Glomerular visceral epithelial cell (primary cell): ENCODE data around the gene OPN4.

ENCODE experiments used
- DNase-seq: peaks from one replicate; pipeline ENCODE4 v3.0.0-alpha.2; 2016; ENCODE audit errors: extremely low spot score

The OPN4 gene

DNA sequence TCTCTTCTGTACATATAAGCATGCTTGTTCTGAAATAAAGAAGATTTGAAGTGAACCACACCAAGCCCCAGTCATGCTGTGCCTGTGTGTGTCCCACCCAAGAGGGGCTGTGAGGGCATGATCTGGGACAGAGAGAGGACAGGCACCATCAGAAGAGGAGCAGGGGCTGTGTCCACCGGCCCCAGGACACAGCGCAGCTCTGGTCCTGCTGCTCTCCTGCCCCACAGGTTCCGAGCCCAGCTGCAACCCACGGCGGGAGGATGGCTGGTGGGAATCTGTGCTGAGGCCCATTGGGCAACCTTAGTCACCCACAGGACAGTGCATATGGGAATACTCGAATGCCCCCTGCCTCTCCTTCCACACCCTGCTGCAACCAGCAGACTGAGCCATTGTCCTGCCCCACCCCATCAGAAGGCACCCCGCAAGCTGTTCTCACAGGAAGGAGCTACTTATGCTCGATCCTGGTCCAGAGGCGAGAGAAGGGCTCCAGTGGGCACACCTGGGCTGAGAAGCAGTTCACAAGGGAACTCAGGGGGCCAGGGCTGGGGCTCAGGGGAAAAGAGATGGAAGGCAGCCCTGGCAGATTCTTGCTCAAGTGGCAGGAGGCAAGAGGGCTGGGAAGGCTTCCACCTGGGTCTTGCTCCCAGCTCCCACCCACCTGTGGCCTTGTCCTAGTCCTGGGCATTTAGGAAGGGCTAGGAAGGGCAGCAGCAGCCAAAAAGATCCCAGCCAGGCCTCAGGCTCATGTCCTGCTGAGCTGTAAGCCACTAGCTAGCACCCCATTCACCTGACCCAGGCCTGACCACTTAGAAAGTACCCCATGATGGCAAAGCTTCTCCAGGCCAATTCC is 45.9 kb downstream of the OPN4 start:
- DNase-seq, result no peak

DNA sequence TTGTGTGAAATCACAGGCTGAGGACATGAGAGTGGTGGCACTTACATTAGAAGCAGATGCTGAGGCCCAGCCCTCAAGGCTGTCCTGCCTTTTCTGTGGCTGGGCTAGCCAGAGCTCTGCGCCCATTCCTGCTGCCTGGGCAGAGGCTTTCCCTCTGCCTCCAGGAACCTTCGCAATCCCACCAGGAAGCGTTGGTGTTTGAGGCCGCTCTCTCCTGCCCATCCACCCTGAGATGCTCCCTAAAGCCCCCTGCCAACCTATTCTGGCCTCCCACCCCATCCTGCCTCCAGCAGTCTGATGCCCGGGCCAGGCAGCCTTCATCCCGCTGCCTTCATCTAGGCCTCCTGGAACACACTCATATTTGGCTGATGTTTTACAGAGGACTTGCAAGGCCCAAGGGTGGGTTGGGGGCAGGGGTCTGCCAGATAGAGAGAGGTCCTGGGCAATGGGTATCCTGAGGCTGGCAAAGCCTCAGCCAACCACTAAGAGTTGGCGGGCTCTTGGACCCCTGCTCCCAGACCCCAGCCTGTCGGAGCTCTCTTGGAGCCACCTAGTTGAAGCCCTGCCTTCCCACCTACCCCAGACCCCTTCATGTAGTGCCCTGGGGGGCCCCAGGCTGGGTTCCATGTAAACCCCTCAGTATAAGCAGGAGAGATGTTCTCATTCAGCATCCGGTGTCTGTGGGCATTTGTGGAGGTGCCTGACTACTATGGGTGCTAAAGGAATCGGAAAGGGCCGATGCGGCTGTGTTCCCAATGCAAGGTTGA is 46.7 kb downstream of the OPN4 start:
- DNase-seq, result no peak

DNA sequence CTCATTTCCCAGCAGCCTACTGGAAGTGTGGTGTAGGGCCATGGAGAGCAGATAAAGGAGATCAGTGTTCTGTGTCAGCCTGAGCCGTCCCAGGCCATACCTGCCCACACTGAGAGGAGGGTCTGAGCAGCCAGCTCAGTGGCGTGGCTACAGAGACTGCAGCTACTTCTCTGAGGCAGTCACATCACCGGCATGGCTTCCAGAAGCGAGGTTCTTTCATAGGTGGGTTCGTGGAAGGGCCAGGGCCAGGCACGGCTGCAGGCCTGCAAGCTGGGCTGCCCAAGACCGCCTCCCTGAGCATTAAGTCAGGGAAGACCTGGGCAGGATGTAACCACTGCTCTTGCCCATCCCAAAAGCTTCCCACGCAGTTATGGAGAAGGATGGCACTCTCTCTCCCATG is 48.8 kb downstream of the OPN4 start:
- no peak for DNase-seq

DNA sequence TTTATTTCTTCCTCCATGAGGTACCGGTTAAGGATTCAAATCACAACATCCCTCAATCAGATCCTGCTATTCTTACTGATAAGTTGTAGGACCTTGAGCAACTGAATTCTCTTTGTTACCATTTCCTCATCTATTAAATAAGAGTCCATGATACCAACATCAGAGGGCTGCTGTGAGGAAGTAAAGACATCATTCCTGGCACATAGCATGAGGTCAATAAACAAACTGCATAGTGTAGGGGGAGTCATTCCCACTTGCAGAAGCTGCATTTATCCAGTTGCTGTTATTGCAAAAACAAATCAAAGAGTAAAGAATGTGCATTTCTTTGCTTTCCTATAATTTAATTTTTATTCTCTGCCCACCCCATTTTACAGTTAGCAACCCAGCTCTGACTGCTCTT is 50.8 kb downstream of the OPN4 start:
- DNase-seq, result no peak

DNA sequence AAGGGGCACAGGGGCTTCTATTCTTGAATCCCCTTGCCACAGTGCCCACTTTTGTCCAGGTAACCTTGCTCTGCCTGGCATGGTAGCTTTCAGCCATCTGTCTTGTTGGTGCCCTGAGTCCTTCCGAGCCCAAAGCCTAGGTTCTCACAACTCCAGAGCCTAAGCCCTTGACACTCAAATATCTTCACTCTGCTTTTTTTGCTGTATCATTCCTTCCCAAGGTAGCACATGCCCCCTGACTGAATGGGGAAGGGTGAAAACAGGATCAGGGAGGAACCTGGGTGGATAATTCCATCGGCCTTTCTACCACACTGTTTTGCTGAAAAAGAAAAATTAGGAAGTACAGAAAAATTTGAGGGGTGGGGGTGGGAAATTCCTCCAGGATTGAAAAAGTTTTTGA is 51.6 kb downstream of the OPN4 start:
- DNase-seq, result no peak

DNA sequence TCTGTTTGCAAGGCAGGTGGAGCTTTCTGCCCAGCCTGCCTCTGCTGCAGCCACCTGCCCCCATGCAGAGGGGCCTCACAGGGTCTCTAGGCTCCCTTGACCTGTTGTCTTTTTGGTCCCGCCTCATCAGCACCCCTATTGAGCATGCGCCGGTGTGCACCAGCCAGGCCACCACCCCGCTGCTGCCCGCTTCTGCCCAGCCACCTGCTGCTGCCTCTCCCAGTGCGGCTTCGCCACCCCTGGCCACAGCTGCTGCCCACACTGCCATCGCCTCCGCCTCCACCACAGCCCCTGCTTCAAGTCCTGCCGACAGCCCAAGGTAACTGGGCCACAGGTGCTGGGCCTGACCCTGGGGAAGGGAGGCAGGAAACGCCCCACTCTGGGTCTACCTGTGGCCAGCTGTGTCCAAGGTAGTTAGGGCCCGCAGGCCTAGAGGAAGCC is 52.1 kb downstream of the OPN4 start:
- DNase-seq, result no peak

DNA sequence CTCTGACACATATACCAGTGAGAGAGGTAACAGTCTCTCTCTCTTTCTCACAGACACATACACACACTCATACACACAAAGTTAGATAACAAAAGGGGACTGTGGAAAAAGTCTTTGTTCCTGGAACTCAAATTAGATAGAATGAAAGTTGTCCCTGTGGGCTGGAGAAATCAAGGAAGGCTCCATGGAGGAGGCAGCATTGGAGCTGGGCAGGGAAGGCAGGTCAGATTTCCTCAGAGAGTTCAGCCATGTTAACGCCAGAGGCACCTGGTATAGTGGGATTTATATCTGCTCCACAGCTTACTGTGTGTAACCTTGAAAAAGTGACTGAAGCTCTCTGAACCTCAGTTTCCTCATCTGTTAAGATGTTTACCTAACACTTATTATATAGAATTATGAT is 52.6 kb downstream of the OPN4 start:
- no peak for DNase-seq

DNA sequence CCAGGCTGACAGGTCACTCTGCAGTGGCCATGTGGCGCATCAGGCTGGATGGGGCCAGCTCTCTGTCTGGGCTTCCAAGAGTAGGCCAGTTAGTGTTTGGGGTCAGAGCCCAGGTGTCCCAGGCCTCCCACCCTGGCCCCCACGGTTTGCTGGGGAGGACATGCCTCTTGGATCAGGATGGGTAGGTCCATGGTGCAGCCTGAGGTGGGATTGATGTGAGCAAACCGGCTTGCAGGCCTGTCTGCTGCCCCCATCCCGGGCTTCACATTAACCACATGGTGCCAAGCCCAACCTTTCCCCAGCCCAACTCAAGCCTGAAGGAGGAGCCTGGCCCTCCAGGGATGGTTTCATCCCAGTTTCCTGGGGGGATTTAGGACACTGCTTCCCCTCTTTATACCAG is 53.2 kb downstream of the OPN4 start:
- no peak for DNase-seq

DNA sequence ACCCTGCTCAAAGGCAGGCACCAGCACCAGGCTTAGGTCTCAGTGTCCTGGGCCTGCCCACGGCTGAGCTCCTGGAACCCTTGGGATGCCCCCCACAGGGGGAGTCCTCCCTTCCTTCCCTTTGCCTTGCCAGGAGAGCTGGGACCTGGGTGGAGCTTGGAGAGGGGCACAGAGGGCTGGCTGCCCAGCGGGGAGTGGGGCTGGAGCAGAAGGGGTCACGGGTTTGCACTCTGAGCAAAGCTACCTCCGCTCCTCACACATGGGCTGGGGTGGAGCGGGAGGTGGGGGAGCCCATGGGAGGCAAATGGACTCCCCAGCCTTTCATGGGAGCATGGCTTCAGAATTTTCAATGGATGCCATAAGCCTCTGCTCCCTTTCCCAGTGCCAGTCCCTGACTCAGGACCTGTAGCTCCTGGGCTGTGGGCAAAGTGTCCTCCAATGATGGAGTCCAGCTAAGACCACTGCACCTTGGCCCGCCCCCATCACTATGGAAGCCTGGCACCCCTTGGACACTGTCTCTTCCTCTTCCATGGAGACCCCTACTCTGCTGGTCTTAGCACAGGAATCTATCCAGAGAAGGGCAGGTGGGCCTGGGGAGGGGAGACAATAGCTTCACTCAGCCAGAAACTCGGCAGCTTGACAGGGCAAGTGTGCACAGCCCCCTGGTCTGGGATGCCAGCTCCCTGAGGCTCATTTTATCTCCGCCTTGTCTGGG is 53.9 kb downstream of the OPN4 start:
- DNase-seq, result no peak

DNA sequence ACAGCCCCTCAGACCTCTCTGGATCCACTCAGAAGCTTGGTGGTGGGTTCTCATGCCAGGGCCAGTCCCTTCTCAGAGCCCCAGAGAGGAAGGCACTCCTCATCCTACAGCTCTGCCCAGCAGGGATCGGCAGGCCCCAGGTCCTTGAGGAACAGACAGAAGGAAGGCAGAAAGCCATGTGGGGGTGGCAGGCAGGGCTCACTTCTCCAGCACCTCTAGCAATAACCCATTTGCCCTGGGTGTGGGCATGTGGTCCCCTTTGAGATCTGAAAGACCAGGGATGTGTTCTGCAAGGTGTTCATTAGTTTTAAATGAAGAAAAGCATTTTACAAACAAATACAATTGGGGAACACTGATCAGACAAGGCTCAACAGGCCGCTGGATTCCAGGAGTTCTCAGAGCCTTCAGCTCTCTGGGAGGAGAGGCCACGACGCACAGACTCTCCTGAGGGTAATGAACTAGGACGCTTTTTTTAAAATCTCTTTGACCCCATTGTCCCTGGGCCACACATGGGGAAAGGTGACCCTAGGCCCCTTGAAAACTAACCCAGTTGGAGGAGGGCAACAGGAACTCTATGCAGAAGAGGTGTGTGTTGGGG is 54.5 kb downstream of the OPN4 start:
- no peak for DNase-seq

DNA sequence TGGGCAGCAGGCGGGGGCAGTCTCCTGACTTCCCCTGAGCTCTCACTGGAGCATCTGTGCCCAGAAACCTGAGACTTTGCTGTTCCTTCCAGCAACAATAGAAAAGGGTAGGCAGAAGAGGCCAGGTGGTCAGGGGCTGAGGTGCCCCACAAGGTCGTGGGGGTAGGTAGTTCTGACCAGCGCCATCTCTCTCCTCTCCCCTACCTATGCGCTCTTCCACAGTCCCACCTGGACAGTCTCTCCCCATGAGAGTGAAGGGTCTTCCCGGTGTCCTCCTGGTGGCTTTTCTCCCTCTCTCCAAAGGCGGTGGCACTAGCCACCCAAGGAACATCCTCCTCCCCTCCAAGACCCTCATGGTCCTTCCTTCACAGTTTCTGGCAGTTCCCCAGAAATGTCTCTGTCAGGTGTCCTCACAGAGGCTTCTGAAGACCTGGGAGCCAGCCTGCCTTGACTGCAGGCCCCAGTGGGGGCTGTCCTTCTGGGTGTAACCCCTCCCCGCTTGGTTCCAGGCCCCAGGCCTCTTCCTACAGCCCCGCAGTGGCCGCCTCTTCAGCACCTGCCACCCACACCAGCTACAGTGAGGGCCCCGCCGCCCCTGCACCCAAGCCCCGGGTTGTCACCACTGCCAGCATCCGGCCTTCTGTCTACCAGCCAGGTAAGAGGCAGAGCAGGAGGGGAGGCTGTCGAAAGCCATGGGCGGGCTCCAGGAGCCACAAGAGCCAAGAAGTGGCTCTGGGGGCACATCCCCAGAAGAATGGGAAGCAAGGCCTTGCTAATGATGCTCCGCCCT is 55.2 kb downstream of the OPN4 start:
- DNase-seq, result no peak

DNA sequence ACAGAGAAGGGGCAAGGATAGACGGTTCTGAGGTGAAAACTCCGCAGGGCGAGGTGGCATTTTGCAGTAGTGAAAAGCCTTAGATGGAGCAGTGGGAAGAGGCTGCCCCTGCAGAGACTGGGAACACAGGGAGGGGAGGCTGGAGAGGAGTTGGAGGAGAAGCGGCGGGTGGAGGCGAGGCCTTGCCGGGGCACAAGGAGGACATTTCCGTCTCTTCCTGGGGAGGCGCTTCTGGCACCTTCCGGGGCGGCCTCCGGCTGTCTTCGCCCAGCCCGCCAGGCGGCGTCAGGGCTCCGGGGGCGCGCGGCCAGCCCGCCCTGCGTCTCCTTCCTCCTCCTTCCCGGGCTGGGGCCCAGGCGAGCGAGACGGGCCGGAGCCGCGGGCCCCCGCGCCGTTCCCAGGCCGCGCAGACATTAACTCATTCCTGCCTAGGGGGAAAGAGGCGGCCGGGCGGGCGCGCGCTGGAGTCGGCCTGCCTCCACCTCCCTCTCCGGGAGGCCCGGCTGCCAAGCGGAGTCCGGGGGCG is 56.7 kb downstream of the OPN4 start:
- DNase-seq, result peak; percentile 93

DNA sequence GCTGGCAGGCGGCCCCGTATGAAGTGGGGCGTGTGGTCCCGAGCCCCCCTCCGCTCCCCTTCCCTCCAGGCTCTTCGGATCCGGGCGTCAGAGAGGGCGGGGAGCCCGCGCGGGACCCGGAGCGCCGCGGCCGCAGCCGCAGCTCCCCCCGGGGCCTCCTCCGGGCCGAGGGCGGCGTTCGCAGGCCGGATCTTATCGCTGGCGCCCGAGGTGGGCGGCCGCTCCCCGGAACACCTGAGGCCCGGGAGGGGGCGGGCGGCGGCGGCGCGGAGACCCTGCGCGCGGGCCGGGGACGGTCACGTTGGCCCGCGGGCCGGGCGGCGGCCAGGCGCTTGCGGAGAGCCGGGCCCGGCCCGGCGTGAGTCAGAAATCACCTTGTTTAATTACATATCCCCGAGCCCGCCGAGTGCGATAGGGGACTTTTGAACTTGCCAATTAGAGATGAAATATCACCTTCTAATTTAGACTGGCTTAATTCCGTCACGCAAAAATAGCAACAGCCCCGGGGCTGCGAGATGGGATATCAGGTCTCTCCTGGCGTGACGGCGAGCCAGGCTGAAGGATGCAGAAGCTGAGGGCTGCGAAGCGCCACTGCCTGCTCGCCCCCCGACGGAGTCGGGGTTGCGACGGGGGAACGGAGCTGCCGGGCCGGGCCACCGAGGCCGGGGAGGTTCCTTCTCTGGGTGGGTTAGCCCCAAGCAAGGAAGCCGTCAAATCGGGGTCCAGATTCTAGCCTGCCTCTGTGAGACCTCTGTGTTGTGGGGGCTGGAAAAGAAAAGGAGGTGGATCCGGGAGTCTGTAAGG is 57.4 kb downstream of the OPN4 start:
- peak; percentile 45 for DNase-seq

DNA sequence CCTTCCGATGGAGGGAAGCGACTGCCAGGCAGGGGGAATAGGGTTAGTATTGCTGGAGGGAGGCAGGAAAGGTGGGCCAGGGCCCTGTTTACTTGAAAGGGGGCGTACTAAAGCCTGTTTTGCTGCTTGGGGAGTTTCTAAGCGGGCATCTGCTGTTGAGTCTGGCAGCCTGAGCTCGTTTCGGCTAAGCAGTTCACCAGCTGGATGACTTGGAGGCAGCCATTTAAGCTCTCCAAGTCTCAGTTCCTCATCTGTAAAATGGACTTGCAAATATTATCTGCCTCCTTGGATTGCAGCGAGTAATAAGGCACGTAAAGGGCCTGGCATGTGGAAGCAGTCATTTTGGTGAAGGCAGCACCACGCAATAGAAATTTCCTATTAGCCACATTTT is 58.0 kb downstream of the OPN4 start:
- DNase-seq, result no peak

DNA sequence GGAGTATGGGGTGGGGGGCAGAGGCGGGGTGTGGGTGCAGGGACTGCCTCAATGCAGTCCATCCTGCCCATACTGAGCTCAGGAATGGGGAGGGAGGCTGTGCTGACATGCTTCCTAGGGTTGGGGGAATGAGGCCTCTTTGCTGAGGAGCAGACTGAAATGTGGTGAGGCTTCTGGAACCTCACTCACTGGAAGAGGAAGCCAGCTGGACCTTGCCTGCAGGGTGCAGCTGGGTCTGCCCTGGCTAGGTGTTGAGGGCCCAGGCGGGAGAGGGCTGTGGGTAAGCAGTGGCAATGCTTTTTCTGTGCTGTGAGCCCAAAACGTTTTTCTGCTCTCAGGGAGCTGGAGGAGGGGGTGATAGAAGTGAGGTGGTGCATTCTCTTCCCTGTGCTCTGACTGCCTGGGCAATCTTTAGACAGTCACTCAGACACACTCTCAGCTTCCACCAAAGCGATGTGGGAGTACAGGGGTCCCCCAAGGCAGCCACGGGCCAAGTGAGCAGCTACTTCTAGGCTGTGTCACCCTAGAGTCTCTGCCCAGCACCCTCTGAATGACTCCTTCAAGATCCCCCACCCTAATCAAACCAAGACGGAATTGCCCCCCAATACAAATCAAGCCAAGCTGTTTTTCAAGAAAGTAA is 60.9 kb downstream of the OPN4 start:
- DNase-seq, result no peak

DNA sequence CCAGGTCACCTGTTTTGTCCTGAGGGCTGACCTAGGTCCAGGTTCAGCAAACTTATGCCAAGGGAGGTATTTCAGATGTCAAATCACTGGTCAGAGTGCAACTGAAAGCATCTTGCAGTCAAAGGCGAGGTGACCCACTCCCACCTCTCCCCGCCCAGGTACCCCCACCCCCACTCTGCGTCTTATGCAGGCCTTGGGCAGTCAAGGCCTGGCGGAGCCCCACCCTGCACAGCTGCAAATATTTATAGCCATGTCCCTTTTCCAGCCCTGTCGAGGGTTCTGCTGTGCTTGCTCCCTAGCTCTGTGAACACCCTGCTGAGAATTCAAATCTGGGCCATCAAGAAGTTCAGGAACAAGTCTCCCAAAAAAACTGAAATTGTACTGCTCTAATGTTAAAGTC is 61.5 kb downstream of the OPN4 start:
- DNase-seq, result no peak
